D721Med (cell line): ENCODE measurements around the gene ARHGAP26.

Experiments used
- DNase-seq: peaks from one replicate; pipeline ENCODE4 v3.0.0; 2011; ENCODE audit warnings: low spot score; ENCODE audit not compliant: insufficient read length
- FAIRE-seq: peaks from 2 replicates; lab custom pipeline; 2011; peaks lifted over from hg19 to GRCh38; lab: Jason Lieb, UNC
- CTCF ChIP-seq: IDR thresholded peaks from 2 replicates; pipeline ENCODE4 v1.5.1; 2012; ENCODE audit warnings: mild to moderate bottlenecking, control low read depth; ENCODE audit not compliant: insufficient read depth; ENCODE audit errors: missing control alignments

The ARHGAP26 gene

GRCh38 chr5:142901476-142902185 lies 131.5 kb downstream of the ARHGAP26 start:
- DNase-seq (no peak), FAIRE-seq (no peak)
- no peak for TF ChIP-seq CTCF

- no peak for TF ChIP-seq CTCF
- FAIRE-seq: no peak
- DNase-seq: no peak
These were observed 132.2 kb downstream of the ARHGAP26 start for GRCh38 chr5:142902186-142902965.

- FAIRE-seq: no peak
- DNase-seq: no peak
- no peak for TF ChIP-seq CTCF
These were observed 134.2 kb downstream of the ARHGAP26 start for GRCh38 chr5:142904416-142904815.

GRCh38 chr5:142905348-142905747 lies 135.2 kb downstream of the ARHGAP26 start:
- FAIRE-seq (no peak), DNase-seq (no peak)
- TF ChIP-seq CTCF: no peak

GRCh38 chr5:142906863-142907671 lies 136.9 kb downstream of the ARHGAP26 start:
- no peak for DNase-seq
- FAIRE-seq: no peak
- TF ChIP-seq CTCF: no peak

- no peak for DNase-seq
- no peak for FAIRE-seq
- no peak for TF ChIP-seq CTCF
These were observed 138.5 kb downstream of the ARHGAP26 start for GRCh38 chr5:142908659-142909058.
